ENCODE data around the gene RSPH3. TPM values are rescaled to one million over a fixed set of nuclear protein-coding genes. Genes with fewer than 3 reads are reported as not detected.

Gene RSPH3
- total and polyA plus RNA-seq, 2 of the 13 experiments (the other 11 are each of a cell fraction or from before 2014, with no cell fraction given): 1.3 to 3.5 TPM

DNA sequence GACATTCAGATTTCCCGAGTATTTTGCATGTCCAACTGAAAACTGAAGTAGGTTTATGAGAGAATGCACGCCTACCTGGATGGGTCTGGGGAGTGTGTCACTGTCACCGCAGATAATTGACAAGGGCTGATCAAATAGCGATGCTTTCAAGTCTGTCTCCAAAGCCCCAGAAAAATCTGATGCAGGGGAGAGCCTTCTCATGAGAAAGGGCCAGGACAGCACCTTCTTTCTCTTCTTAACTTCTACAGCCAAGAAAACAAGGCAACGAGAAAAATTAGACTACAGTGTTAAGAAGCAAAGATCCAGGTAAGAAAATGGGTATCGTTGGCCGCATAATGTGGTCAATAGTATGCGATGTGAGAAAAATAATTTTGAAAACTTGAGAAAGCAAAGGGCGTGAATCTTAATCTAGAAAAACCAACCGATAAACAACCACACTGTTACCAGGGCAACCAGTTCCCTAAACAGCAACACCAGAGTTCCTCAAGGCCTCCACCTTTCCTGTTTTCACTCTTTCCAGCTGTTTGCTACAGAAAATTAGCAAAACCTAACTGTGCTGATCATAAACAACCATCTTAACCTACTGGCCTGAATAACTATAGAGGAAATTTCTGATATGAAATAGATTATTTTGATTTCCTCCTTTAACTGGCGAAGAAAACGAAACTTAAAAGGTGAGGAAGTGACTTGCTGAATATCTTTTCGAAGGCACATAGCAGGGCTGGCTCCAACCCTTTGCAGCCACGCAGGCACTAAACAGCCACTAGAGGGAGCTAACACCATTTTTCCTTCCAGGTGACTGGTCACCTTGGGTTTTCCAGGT, 42.2 kb upstream of the RSPH3 start (continued):
- no peak for TF ChIP-seq E2F5 (CRISPR knock-in tag; conservative IDR thresholded peaks at IDR 0.05)
- TF ChIP-seq HMGXB4 (CRISPR knock-in tag; IDR thresholded peaks at IDR 0.05; ENCODE audit: borderline replicate concordance in 1 of 2, low read depth in 1 of 2): peak in 1 of 2 experiments; percentile 69; a peak in 1 of 4 replicates
- peak; percentile 58 for TF ChIP-seq ZFP36 (IDR thresholded peaks at IDR 0.05; ENCODE audit: borderline replicate concordance, low read depth, low read length, partially characterized antibody)
- TF ChIP-seq, protein P1, sequence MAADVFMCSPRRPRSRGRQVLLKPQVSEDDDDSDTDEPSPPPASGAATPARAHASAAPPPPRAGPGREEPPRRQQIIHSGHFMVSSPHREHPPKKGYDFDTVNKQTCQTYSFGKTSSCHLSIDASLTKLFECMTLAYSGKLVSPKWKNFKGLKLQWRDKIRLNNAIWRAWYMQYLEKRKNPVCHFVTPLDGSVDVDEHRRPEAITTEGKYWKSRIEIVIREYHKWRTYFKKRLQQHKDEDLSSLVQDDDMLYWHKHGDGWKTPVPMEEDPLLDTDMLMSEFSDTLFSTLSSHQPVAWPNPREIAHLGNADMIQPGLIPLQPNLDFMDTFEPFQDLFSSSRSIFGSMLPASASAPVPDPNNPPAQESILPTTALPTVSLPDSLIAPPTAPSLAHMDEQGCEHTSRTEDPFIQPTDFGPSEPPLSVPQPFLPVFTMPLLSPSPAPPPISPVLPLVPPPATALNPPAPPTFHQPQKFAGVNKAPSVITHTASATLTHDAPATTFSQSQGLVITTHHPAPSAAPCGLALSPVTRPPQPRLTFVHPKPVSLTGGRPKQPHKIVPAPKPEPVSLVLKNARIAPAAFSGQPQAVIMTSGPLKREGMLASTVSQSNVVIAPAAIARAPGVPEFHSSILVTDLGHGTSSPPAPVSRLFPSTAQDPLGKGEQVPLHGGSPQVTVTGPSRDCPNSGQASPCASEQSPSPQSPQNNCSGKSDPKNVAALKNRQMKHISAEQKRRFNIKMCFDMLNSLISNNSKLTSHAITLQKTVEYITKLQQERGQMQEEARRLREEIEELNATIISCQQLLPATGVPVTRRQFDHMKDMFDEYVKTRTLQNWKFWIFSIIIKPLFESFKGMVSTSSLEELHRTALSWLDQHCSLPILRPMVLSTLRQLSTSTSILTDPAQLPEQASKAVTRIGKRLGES (CRISPR knock-in tag; IDR thresholded peaks at IDR 0.05; ENCODE audit: borderline replicate concordance): no peak
- no peak for TF ChIP-seq PHF8 (CRISPR knock-in tag; IDR thresholded peaks at IDR 0.05)
- peak; percentile 87 for TF ChIP-seq XRCC5 (optimal IDR thresholded peaks at IDR 0.05; ENCODE audit: low read length)
- no peak for TF ChIP-seq ZXDC (CRISPR knock-in tag; IDR thresholded peaks at IDR 0.05)
- TF ChIP-seq MXI1 (IDR thresholded peaks at IDR 0.05; ENCODE audit: borderline replicate concordance, low read depth, low read length): no peak
- TF ChIP-seq FOXP1 (IDR thresholded peaks at IDR 0.05): no peak
- TF ChIP-seq FOXP1 (CRISPR knock-in tag; IDR thresholded peaks at IDR 0.05): no peak
- no peak for TF ChIP-seq ZNF232 (CRISPR knock-in tag; IDR thresholded peaks at IDR 0.05; ENCODE audit: borderline replicate concordance)
- TF ChIP-seq, protein P2, sequence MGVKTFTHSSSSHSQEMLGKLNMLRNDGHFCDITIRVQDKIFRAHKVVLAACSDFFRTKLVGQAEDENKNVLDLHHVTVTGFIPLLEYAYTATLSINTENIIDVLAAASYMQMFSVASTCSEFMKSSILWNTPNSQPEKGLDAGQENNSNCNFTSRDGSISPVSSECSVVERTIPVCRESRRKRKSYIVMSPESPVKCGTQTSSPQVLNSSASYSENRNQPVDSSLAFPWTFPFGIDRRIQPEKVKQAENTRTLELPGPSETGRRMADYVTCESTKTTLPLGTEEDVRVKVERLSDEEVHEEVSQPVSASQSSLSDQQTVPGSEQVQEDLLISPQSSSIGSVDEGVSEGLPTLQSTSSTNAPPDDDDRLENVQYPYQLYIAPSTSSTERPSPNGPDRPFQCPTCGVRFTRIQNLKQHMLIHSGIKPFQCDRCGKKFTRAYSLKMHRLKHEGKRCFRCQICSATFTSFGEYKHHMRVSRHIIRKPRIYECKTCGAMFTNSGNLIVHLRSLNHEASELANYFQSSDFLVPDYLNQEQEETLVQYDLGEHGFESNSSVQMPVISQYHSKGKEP (CRISPR knock-in tag; IDR thresholded peaks at IDR 0.05): no peak
- TF ChIP-seq SRY (CRISPR knock-in tag; IDR thresholded peaks at IDR 0.05): no peak
- no peak for TF ChIP-seq SPEN (CRISPR knock-in tag; IDR thresholded peaks at IDR 0.05; ENCODE audit: low read depth)
- TF ChIP-seq RCOR2 (CRISPR knock-in tag; IDR thresholded peaks at IDR 0.05): no peak
- no peak for TF ChIP-seq GTF2F1 (IDR thresholded peaks at IDR 0.05; ENCODE audit: low read length)
- TF ChIP-seq, protein P3, sequence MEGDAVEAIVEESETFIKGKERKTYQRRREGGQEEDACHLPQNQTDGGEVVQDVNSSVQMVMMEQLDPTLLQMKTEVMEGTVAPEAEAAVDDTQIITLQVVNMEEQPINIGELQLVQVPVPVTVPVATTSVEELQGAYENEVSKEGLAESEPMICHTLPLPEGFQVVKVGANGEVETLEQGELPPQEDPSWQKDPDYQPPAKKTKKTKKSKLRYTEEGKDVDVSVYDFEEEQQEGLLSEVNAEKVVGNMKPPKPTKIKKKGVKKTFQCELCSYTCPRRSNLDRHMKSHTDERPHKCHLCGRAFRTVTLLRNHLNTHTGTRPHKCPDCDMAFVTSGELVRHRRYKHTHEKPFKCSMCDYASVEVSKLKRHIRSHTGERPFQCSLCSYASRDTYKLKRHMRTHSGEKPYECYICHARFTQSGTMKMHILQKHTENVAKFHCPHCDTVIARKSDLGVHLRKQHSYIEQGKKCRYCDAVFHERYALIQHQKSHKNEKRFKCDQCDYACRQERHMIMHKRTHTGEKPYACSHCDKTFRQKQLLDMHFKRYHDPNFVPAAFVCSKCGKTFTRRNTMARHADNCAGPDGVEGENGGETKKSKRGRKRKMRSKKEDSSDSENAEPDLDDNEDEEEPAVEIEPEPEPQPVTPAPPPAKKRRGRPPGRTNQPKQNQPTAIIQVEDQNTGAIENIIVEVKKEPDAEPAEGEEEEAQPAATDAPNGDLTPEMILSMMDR (CRISPR knock-in tag; IDR thresholded peaks at IDR 0.05): peak; percentile 92
